Testis (tissue), 3 donors: ENCODE data around the gene TNS1. TPM values are rescaled to one million over a fixed set of nuclear protein-coding genes. Genes with fewer than 3 reads are reported as not detected.
"Not testable (repeated sequence)": the region's sequence is repeated elsewhere in the genome, so short reads cannot be mapped to it uniquely, and the experiment has no call there.

Source experiments
- DNase-seq: peaks from one replicate; pipeline ENCODE4 v3.0.0-alpha.2; 2019
- H3K27ac ChIP-seq, 2 donors: fragments of 200-600 bp; sonication (generic); one replicate each; pipeline ENCODE4 v1.5.1; 2019
- H3K27me3 ChIP-seq: fragments of 200-600 bp; sonication (generic); one replicate; pipeline ENCODE4 v1.5.1; 2019
- H3K36me3 ChIP-seq: fragments of 200-600 bp; sonication (generic); one replicate; pipeline ENCODE4 v1.5.1; 2017; ENCODE audit warnings: low read depth; ENCODE audit errors: missing control alignments
- H3K4me1 ChIP-seq: fragments of 200-600 bp; sonication (generic); one replicate; pipeline ENCODE4 v1.5.1; 2019
- H3K4me3 ChIP-seq, 2 donors: fragments of 200-600 bp; sonication (generic); one replicate each; pipeline ENCODE4 v1.5.1; 2017 to 2019
- H3K9me3 ChIP-seq: fragments of 200-600 bp; sonication (generic); one replicate; pipeline ENCODE4 v1.5.1; 2017
- CTCF ChIP-seq, 3 experiments: fragments of 450-650 bp in 2 of 3; fragments of 200-600 bp in 1 of 3; sonication (generic) in 1 of 3; IDR thresholded peaks; one replicate each; pipeline ENCODE4 v1.5.1; 2016 to 2019; ENCODE audit warnings: antibody characterized with exemption in 3 of 3, mild to moderate bottlenecking in 2 of 3, moderate library complexity in 1 of 3
- POLR2A ChIP-seq: fragments of 450-650 bp; IDR thresholded peaks from one replicate; pipeline ENCODE4 v1.6.1; 2017; ENCODE audit warnings: antibody characterized with exemption, mild to moderate bottlenecking, moderate library complexity
- WGBS, 2 donors: methylation state at CpG; one replicate each; pipeline ENCODE4 v1.1.5; 2018; 5-methylcytosine and 5-hydroxymethylcytosine counted together
- intact Hi-C: fragments of 100-400 bp; cut with DNase I; formaldehyde crosslinking; loops from one replicate; pipeline ENCODE4 v1.15.1; 2023; ENCODE audit warnings: low total_unique reads
- polyA plus RNA-seq: library from polyadenylated mRNA; stranded (reverse); fragments of 350-450 nt; fragmentation: Illumina TruSeq; extraction: RNeasy Lipid Tissue Mini Kit (QIAGEN cat#74804); gene quantifications from one replicate; pipeline ENCODE4 v1.2.3, GENCODE V29; 2014; ENCODE audit warnings: low read depth, low replicate concordance; ENCODE audit not compliant: insufficient read depth
- total RNA-seq, 2 donors: library from RNA; depleted of rRNA; stranded (reverse); fragments of >200 nt; gene quantifications; one replicate each; pipeline ENCODE4 v1.2.3, GENCODE V29; 2016

TNS1 gene
- total and polyA plus RNA-seq, 3 donors from 2014 or later: 75.9 to 256 (median 227) TPM

- H3K9me3 ChIP-seq: no peaks in the 10 kb centered on the region
- no peak overlapping the region for H3K4me3 ChIP-seq
- no peak overlapping the region for H3K27ac ChIP-seq
- DNase-seq: no peak
- H3K27me3 ChIP-seq: no peaks in the 10 kb centered on the region
- peaks cover 9% of the 10 kb centered on the region for H3K4me1 ChIP-seq
- H3K36me3 ChIP-seq: no peaks in the 10 kb centered on the region
- TF ChIP-seq POLR2A (no peak), CTCF (IDR thresholded peaks at IDR 0.05) (no peak)
- 91 to 100% methylated on average over 4 to 7 of the region's 7 CpGs for WGBS, 2 donors
- intact Hi-C loops: no loop called here
Measured at GRCh38 chr2:217788669-217789002, 214.2 kb downstream of the TNS1 start.

DNA sequence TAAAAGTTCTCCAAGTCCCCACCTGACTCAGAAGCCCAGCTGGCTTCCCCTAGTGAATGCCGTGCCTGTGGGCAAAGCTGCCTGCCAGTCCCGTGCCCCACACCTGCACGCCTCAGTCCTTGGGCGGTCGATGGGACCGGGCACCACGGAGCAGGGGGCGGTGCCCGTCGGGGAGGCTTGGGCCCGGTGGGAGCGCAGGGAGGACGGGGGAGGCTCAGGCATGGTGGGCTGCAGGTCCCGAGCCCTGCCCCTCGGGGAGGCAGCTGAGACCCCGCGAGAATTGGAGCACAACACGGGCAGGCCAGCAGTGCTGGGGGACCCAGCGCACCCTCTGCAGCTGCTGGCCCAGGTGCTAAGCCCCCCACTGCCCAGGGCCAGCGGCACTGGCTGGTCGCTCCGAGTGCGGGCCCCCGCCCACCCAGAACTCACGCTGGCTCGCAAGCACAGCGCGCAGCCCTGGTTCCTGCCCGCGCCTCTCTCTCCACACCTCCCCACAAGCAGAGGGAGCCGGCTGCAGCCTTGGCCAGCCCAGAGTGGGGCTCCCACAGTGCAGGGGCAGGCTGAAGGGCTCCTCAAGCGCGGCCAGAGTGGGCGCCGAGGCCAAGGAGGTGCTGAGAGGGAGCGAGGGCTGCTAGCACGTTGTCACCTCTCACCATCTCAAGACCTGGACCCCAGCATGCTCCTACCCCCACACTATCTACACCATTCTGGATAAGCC is 215.5 kb downstream of the TNS1 start:
- intact Hi-C loops: no loop called here
- no peaks in the 10 kb centered on the region for H3K9me3 ChIP-seq
- TF ChIP-seq CTCF (IDR thresholded peaks at IDR 0.05) (no peak), POLR2A (no peak)
- peak overlapping the region in 1 of 2 donors; percentile 29 for H3K4me3 ChIP-seq
- no peak overlapping the region for H3K27ac ChIP-seq
- H3K36me3 ChIP-seq: no peaks in the 10 kb centered on the region
- H3K4me1 ChIP-seq: peaks cover 9% of the 10 kb centered on the region
- WGBS, 2 donors: 87 to 96% methylated on average over 8 to 37 of the region's 37 CpGs
- H3K27me3 ChIP-seq: no peaks in the 10 kb centered on the region
- no peak for DNase-seq

DNA sequence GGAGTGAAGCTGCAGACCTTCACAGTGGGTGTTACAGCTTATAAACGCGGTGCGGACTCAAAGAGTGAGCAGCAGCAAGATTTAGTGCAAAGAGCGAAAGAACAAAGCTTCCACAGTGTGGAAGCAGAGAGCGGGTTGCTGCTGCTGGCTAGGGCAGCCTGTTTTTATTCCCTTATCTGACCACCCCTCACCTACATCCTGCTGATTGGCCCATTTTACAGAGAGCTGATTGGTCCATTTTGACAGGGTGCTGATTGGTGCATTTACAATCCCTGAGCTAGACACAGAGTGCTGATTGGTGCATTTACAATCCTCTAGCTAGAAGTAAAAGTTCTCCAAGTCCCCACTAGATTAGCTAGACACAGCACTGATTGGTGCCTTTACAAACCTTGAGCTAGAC is 216.2 kb downstream of the TNS1 start:
- H3K4me1 ChIP-seq, H3K9me3 ChIP-seq, intact Hi-C loops, H3K36me3 ChIP-seq, H3K27me3 ChIP-seq, H3K27ac ChIP-seq, H3K4me3 ChIP-seq, DNase-seq: not testable (repeated sequence)
- WGBS, 2 donors: 78 to 84% methylated on average over 5 of the region's 5 CpGs

GRCh38 chr2:217785544-217786045 is 217.2 kb downstream of the TNS1 start:
- no peak overlapping the region for H3K4me3 ChIP-seq
- H3K27ac ChIP-seq: no peak overlapping the region
- no peaks in the 10 kb centered on the region for H3K36me3 ChIP-seq
- 21 to 59% methylated on average over 2 to 10 of the region's 10 CpGs for WGBS, 2 donors
- intact Hi-C loops: no loop called here
- H3K9me3 ChIP-seq: no peaks in the 10 kb centered on the region
- peaks cover 6% of the 10 kb centered on the region for H3K4me1 ChIP-seq
- DNase-seq: peak; percentile 88
- TF ChIP-seq POLR2A (no peak), CTCF (IDR thresholded peaks at IDR 0.05) (peak; percentile 88 to 95 (median 93))
- no peaks in the 10 kb centered on the region for H3K27me3 ChIP-seq

DNA sequence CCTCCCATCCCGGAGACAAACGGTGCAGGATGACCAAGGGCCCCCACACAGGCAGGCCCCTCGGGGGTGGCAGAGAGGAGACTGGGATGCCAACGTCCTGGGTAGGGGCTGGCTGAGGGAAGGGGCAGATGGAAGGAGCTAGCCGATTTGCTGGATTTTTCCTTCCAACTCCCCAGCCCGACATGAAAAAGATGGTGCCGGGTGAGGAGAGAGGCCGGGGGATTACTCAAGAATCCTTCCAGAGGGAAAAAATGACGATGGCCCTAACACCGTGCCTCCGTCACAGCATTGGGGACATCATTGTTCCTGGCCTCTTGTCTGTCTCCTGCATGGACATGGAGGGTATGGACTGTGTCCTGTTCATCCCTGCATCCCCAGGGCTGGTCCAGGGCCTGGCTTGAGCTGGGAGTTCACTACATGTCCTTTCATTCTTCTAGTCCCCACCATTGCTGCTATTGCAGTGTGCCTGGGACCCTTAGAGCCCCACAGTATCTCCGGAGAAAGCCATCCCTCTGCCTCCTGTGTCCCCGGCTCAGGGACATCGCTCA is 217.7 kb downstream of the TNS1 start:
- 62 to 64% methylated on average over 11 to 14 of the region's 14 CpGs for WGBS, 2 donors
- intact Hi-C loops: no loop called here

More for the DNA sequence above, 217.7 kb downstream of the TNS1 start:
- Histone ChIP-seq H3K4me1 (peaks cover under 1% of the 10 kb centered on the region), H3K4me3 (no peak overlapping the region), H3K27ac (no peak overlapping the region), H3K36me3 (no peaks in the 10 kb centered on the region), H3K27me3 (no peaks in the 10 kb centered on the region), H3K9me3 (no peaks in the 10 kb centered on the region)
- no peak for TF ChIP-seq CTCF (IDR thresholded peaks at IDR 0.05)
- TF ChIP-seq POLR2A: no peak
- no peak for DNase-seq
